ENCODE measurements around the gene MINPP1.

DNA sequence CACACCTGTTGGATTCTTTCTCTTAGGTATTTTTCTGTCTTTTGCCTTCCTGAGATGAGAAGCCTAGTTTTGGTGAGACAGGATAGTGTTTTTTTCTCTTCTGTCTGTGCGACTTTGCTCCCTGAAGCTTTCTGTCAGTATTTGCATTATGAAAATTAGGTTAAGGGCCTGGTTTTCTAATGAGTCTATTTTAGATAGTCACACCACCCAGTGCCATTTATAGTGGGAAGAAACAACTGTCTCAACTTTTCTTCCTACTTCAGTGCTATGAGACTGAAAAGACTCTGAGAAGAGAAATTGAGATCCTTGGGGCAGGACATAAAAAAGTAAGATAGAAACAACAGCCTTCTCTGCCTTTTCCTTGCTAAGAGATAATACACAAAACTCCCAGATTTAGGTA lies 53.6 kb downstream of the MINPP1 start:
- TF ChIP-seq ZNF384 (IDR thresholded peaks at IDR 0.05) (no peak), TARDBP (IDR thresholded peaks at IDR 0.05) (no peak), SP1 (IDR thresholded peaks at IDR 0.05) (no peak), BHLHE40 (IDR thresholded peaks at IDR 0.05; ENCODE audit: borderline replicate concordance) (no peak), FOXK2 (IDR thresholded peaks at IDR 0.05) (no peak)
- TF ChIP-seq, protein P1, sequence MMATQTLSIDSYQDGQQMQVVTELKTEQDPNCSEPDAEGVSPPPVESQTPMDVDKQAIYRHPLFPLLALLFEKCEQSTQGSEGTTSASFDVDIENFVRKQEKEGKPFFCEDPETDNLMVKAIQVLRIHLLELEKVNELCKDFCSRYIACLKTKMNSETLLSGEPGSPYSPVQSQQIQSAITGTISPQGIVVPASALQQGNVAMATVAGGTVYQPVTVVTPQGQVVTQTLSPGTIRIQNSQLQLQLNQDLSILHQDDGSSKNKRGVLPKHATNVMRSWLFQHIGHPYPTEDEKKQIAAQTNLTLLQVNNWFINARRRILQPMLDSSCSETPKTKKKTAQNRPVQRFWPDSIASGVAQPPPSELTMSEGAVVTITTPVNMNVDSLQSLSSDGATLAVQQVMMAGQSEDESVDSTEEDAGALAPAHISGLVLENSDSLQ (IDR thresholded peaks at IDR 0.05) = no peak
